RWPE1 (cell line): ENCODE results near the gene EFNA1.
A peak's percentile ranks its signal among the peaks of the same experiment; 100 is the strongest.

ENCODE experiments used
- CTCF ChIA-PET: fragments of 350-600 bp; sonication (Branson Sonifier 250); formaldehyde crosslinking; extraction: SDS; loops from one replicate; lab custom pipeline; 2021; lab: Yijun Ruan, JAX
- POLR2A ChIA-PET: fragments of 400-600 bp; formaldehyde crosslinking; extraction: SDS; loops from one replicate; lab custom pipeline; 2020; ENCODE audit warnings: antibody characterized with exemption; ENCODE audit not compliant: low non-redundant PET; lab: Yijun Ruan, JAX
- DNase-seq: peaks from one replicate; pipeline ENCODE4 v3.0.0; 2012; ENCODE audit warnings: low spot score
- H3K27ac ChIP-seq: fragments of 450-650 bp; 2 replicates; pipeline ENCODE4 v1.5.1; 2017
- CTCF ChIP-seq: fragments of 450-650 bp; conservative IDR thresholded peaks from 2 replicates; pipeline ENCODE4 v1.5.1; 2017; ENCODE audit warnings: low read depth, mild to moderate bottlenecking

Gene EFNA1

GRCh38 chr1:155085504-155086127 is 42.1 kb upstream of the EFNA1 start:
- CTCF ChIA-PET, result interaction anchor here (0.5 to 3.1 kb wide), 27 partner anchors 10 to 1366 kb away, joined by 3 to 21 read pairs (median 5); partner anchors contain the start of genes ADAM15, KRTCAP2 and SLC50A1
- POLR2A ChIA-PET, result no interaction called here
- peak; percentile 77 for DNase-seq
- no peak for TF ChIP-seq CTCF
- peak overlapping the region; percentile 89 for H3K27ac ChIP-seq

GRCh38 chr1:155086128-155086741 is 41.4 kb upstream of the EFNA1 start:
- ChIA-PET CTCF (interaction anchor here (0.6 to 3.1 kb wide), 11 partner anchors 9 to 180 kb away, joined by 3 to 21 read pairs (median 5); partner anchors contain the start of gene KRTCAP2), POLR2A (no interaction called here)
- TF ChIP-seq CTCF, result peak; percentile 98
- peak; percentile 78 for DNase-seq
- peak overlapping the region; percentile 89 for H3K27ac ChIP-seq

GRCh38 chr1:155086856-155087535 is 40.7 kb upstream of the EFNA1 start:
- no peak for DNase-seq
- no peak overlapping the region; the same call in 1 of the 2 replicates for H3K27ac ChIP-seq
- no peak for TF ChIP-seq CTCF
- ChIA-PET POLR2A (no interaction called here), CTCF (interaction anchor here (0.6 to 3.1 kb wide), 5 partner anchors 9 to 180 kb away, joined by 3 to 21 read pairs (median 12); partner anchors contain the start of gene KRTCAP2)

- POLR2A ChIA-PET, result no interaction called here
Observed at GRCh38 chr1:155091071-155092051, 36.3 kb upstream of the EFNA1 start.

GRCh38 chr1:155092131-155092530 is 35.5 kb upstream of the EFNA1 start:
- H3K27ac ChIP-seq, result no peak overlapping the region
- CTCF ChIA-PET, result interaction anchor here (0.5 to 2.5 kb wide), 28 partner anchors 9 to 239 kb away, joined by 3 to 29 read pairs (median 4); partner anchors contain the start of genes EFNA4, KRTCAP2, PBXIP1 and SHC1
- no peak for DNase-seq
- POLR2A ChIA-PET, result no interaction called here
- no peak for TF ChIP-seq CTCF

More at GRCh38 chr1:155091071-155092051, 36.3 kb upstream of the EFNA1 start:
- peak; percentile 95 for TF ChIP-seq CTCF
- CTCF ChIA-PET, result interaction anchor here (0.5 to 2.5 kb wide), 32 partner anchors 8 to 313 kb away, joined by 3 to 29 read pairs (median 4); partner anchors contain the start of genes EFNA4, KRTCAP2, PBXIP1 and SHC1
- peak; percentile 57 for DNase-seq
- no peak overlapping the region for H3K27ac ChIP-seq
